ENCODE measurements around the gene EPHA3. TPM values are rescaled to one million over a fixed set of nuclear protein-coding genes. Genes with fewer than 3 reads are reported as not detected.

Gene EPHA3
- total and polyA plus RNA-seq, 2 donors (not counting 1 experiment from before 2014, with no cell fraction given) = 0.01 TPM; not detected in 1

GRCh38 chr3:89114841-89115223 is 7.4 kb downstream of the EPHA3 start:
- CTCF ChIA-PET = interaction anchor here (0.7 kb wide), 1 partner anchor 835 kb away, joined by 3 read pairs; no protein-coding TSS in a partner anchor
- intact Hi-C loops (cut with micrococcal nuclease) = no loop called here

GRCh38 chr3:89116476-89116875 is 9.1 kb downstream of the EPHA3 start:
- POLR2A ChIA-PET = no interaction called here
- CTCF ChIA-PET = no interaction called here
- H3K27ac ChIP-seq (ENCODE audit: low read length in 2 of 2) = no peak overlapping the region
- Mint-ChIP-seq H3K4me1 (peaks cover 12% of the 10 kb centered on the region), H3K4me3 (no peak overlapping the region), H3K27me3 (peaks cover 11% of the 10 kb centered on the region), H3K27ac (no peak overlapping the region), H3K9me3 (ENCODE audit: insufficient read depth) (no peaks in the 10 kb centered on the region)
- H3K4me2 ChIP-seq (replicated peaks; ENCODE audit: low read depth, low read length, poor library complexity, severe bottlenecking) = no peak overlapping the region
- TF ChIP-seq EZH2 (IDR thresholded peaks at IDR 0.05; ENCODE audit: borderline replicate concordance, insufficient read depth, low read depth, low read length, poor library complexity, severe bottlenecking) = no peak
- TF ChIP-seq CTCF (IDR thresholded peaks at IDR 0.05) = no peak
- H3K4me3 ChIP-seq (ENCODE audit: control extremely low read depth in 1 of 5, extremely low read depth in 1 of 5, insufficient read depth in 1 of 5, low read depth in 2 of 5, low read length in 4 of 5) = no peak overlapping the region
- DNase-seq (no peak), ATAC-seq (ENCODE audit: low read depth) (no peak)
- H3K79me2 ChIP-seq (ENCODE audit: control insufficient read depth, insufficient read depth, low read length) = no peaks in the 10 kb centered on the region
- no peak overlapping the region for H2AFZ ChIP-seq (ENCODE audit: insufficient read depth, low read depth, low read length, poor library complexity, severe bottlenecking)
- H3K36me3 ChIP-seq (replicated peaks in 1 of 2; ENCODE audit: control extremely low read depth in 1 of 2, control insufficient read depth in 1 of 2, extremely low read depth in 1 of 2, insufficient read depth in 2 of 2, low read length in 1 of 2) = no peaks in the 10 kb centered on the region
- H3K9ac ChIP-seq (ENCODE audit: low read length) = no peak overlapping the region
- intact Hi-C loops (cut with micrococcal nuclease) = no loop called here
- peaks cover 9 to 10% of the 10 kb centered on the region in 2 donors for H3K4me1 ChIP-seq (ENCODE audit: control insufficient read depth in 2 of 2, insufficient read depth in 2 of 2, low read length in 2 of 2)
- peaks cover 0 to 16% (median 0%) of the 10 kb centered on the region in 4 experiments for H3K27me3 ChIP-seq (replicated peaks in 1 of 4; ENCODE audit: control extremely low read depth in 1 of 4, control insufficient read depth in 3 of 4, insufficient read depth in 4 of 4, low read length in 3 of 4)
- H4K20me1 ChIP-seq (ENCODE audit: control insufficient read depth, insufficient read depth, low read length, poor library complexity, severe bottlenecking) = no peaks in the 10 kb centered on the region
- peaks cover 0 to 3% (median 0%) of the 10 kb centered on the region in 3 donors for H3K9me3 ChIP-seq (ENCODE audit: control extremely low read depth in 1 of 3, control insufficient read depth in 2 of 3, insufficient read depth in 1 of 3, low read length in 2 of 3)

More at GRCh38 chr3:89114841-89115223, 7.4 kb downstream of the EPHA3 start:
- H3K4me3 Mint-ChIP-seq = no peak overlapping the region
- H3K27ac ChIP-seq (ENCODE audit: low read length in 2 of 2) = no peak overlapping the region
- H3K79me2 ChIP-seq (ENCODE audit: control insufficient read depth, insufficient read depth, low read length) = no peaks in the 10 kb centered on the region
- H2AFZ ChIP-seq (ENCODE audit: insufficient read depth, low read depth, low read length, poor library complexity, severe bottlenecking) = peak overlapping the region; percentile 69
- DNase-seq (no peak), ATAC-seq (ENCODE audit: low read depth) (no peak)
- no peaks in the 10 kb centered on the region for H3K9me3 Mint-ChIP-seq (ENCODE audit: insufficient read depth)
- H4K20me1 ChIP-seq (ENCODE audit: control insufficient read depth, insufficient read depth, low read length, poor library complexity, severe bottlenecking) = no peaks in the 10 kb centered on the region
- H3K4me3 ChIP-seq (ENCODE audit: control extremely low read depth in 1 of 5, extremely low read depth in 1 of 5, insufficient read depth in 1 of 5, low read depth in 2 of 5, low read length in 4 of 5) = peak overlapping the region in 1 of 5 experiments; percentile 59
- peaks cover 9 to 10% of the 10 kb centered on the region in 2 donors for H3K4me1 ChIP-seq (ENCODE audit: control insufficient read depth in 2 of 2, insufficient read depth in 2 of 2, low read length in 2 of 2)
- no peaks in the 10 kb centered on the region for H3K36me3 ChIP-seq (replicated peaks in 1 of 2; ENCODE audit: control extremely low read depth in 1 of 2, control insufficient read depth in 1 of 2, extremely low read depth in 1 of 2, insufficient read depth in 2 of 2, low read length in 1 of 2)
- H3K9me3 ChIP-seq (ENCODE audit: control extremely low read depth in 1 of 3, control insufficient read depth in 2 of 3, insufficient read depth in 1 of 3, low read length in 2 of 3) = peaks cover 0 to 3% (median 0%) of the 10 kb centered on the region in 3 donors
- POLR2A ChIA-PET = no interaction called here
- TF ChIP-seq CTCF (IDR thresholded peaks at IDR 0.05) (no peak), EZH2 (IDR thresholded peaks at IDR 0.05; ENCODE audit: borderline replicate concordance, insufficient read depth, low read depth, low read length, poor library complexity, severe bottlenecking) (no peak)
- H3K27ac Mint-ChIP-seq = no peak overlapping the region
- H3K27me3 Mint-ChIP-seq = peaks cover 12% of the 10 kb centered on the region
- H3K4me2 ChIP-seq (replicated peaks; ENCODE audit: low read depth, low read length, poor library complexity, severe bottlenecking) = peak overlapping the region; percentile 85
- 15% methylated on average over 12 of the region's 13 CpGs for WGBS (ENCODE audit: insufficient coverage)
- H3K27me3 ChIP-seq (replicated peaks in 1 of 4; ENCODE audit: control extremely low read depth in 1 of 4, control insufficient read depth in 3 of 4, insufficient read depth in 4 of 4, low read length in 3 of 4) = peaks cover 0 to 22% (median 0%) of the 10 kb centered on the region in 4 experiments
- peak overlapping the region; percentile 63 for H3K9ac ChIP-seq (ENCODE audit: low read length)
- peaks cover 12% of the 10 kb centered on the region for H3K4me1 Mint-ChIP-seq

Measured in B cell (primary cell).